GM06990 (cell line): ENCODE results near the gene RIMS4.

Source experiments
- DNase-seq: peaks from one replicate; pipeline ENCODE4 v3.0.0-alpha.2; 2011; ENCODE audit not compliant: insufficient read length; ENCODE audit errors: extremely low read depth
- H3K27me3 ChIP-seq: replicated peaks from 2 replicates; pipeline ENCODE4 v1.6.0; 2011; ENCODE audit warnings: low read length; ENCODE audit not compliant: control insufficient read depth, insufficient read depth
- H3K36me3 ChIP-seq: 2 replicates; pipeline ENCODE4 v1.5.1; 2011; ENCODE audit warnings: low read length; ENCODE audit not compliant: control insufficient read depth, insufficient read depth
- H3K4me3 ChIP-seq: replicated peaks from 2 replicates; pipeline ENCODE4 v1.5.1; 2011; ENCODE audit warnings: low read depth, mild to moderate bottlenecking, control low read depth, low read length
- CTCF ChIP-seq: IDR thresholded peaks from 2 replicates; pipeline ENCODE4 v1.5.1; 2011; ENCODE audit warnings: low read length, control low read depth, mild to moderate bottlenecking, inconsistent platforms; ENCODE audit not compliant: insufficient read depth, poor library complexity, severe bottlenecking

The RIMS4 gene

GRCh38 chr20:44761423-44761822 lies 48.9 kb downstream of the RIMS4 start:
- no peak for DNase-seq
- no peak overlapping the region for H3K4me3 ChIP-seq
- H3K27me3 ChIP-seq: peaks cover 3% of the 10 kb centered on the region; the same call in 1 of the 2 replicates
- no peak for TF ChIP-seq CTCF
- no peaks in the 10 kb centered on the region for H3K36me3 ChIP-seq

GRCh38 chr20:44759595-44759994 lies 50.8 kb downstream of the RIMS4 start:
- H3K4me3 ChIP-seq: no peak overlapping the region
- peaks cover 3% of the 10 kb centered on the region; the same call in 1 of the 2 replicates for H3K27me3 ChIP-seq
- no peak for TF ChIP-seq CTCF

GRCh38 chr20:44758247-44759101 lies 51.9 kb downstream of the RIMS4 start:
- no peaks in the 10 kb centered on the region for H3K36me3 ChIP-seq
- no peak overlapping the region for H3K4me3 ChIP-seq
- TF ChIP-seq CTCF: no peak
- no peak for DNase-seq
- H3K27me3 ChIP-seq: no peaks in the 10 kb centered on the region; the same call in 1 of the 2 replicates

More at GRCh38 chr20:44759595-44759994, 50.8 kb downstream of the RIMS4 start:
- DNase-seq: no peak
- no peaks in the 10 kb centered on the region for H3K36me3 ChIP-seq

GRCh38 chr20:44756956-44757355 lies 53.4 kb downstream of the RIMS4 start:
- no peak for DNase-seq
- Histone ChIP-seq H3K27me3 (no peaks in the 10 kb centered on the region; the same call in 1 of the 2 replicates), H3K36me3 (no peaks in the 10 kb centered on the region)

GRCh38 chr20:44756011-44756688 lies 54.2 kb downstream of the RIMS4 start:
- no peak for TF ChIP-seq CTCF
- no peaks in the 10 kb centered on the region for H3K36me3 ChIP-seq
- no peaks in the 10 kb centered on the region; the same call in 1 of the 2 replicates for H3K27me3 ChIP-seq
- no peak overlapping the region for H3K4me3 ChIP-seq
- no peak for DNase-seq

More at GRCh38 chr20:44756956-44757355, 53.4 kb downstream of the RIMS4 start:
- TF ChIP-seq CTCF: no peak
- no peak overlapping the region for H3K4me3 ChIP-seq
